Loucy (cell line): ENCODE data around the gene PKDREJ.

ENCODE experiments used
- CTCF ChIP-seq: fragments of 200-600 bp; sonication (generic); conservative IDR thresholded peaks from 2 replicates; pipeline ENCODE4 v1.5.1; 2014; ENCODE audit warnings: mild to moderate bottlenecking, antibody characterized with exemption, low read length
- EZH2phosphoT487 ChIP-seq: fragments of 200-600 bp; IDR thresholded peaks from 2 replicates; pipeline ENCODE4 v1.6.1; 2018; ENCODE audit warnings: antibody characterized with exemption, mild to moderate bottlenecking, moderate library complexity, borderline replicate concordance

- TF ChIP-seq CTCF: no peak
- no peak for TF ChIP-seq EZH2phosphoT487
These were observed 26.2 kb upstream of the PKDREJ start for GRCh38 chr22:46289244-46289891.
